Activated CD4-positive, alpha-beta memory T cell treated with anti-CD3 and anti-CD28 coated beads for 36 hours (primary cell): Measurements from ENCODE around the gene CLSTN1. TPM values are rescaled to one million over a fixed set of nuclear protein-coding genes. Genes with fewer than 3 reads are reported as not detected.
A peak's percentile ranks its signal among the peaks of the same experiment; 100 is the strongest.

Source experiments
- CTCF ChIA-PET: fragments of 350-600 bp; sonication (Branson Sonifier 250); formaldehyde crosslinking; loops from one replicate; lab custom pipeline; 2021; ENCODE audit warnings: antibody characterized with exemption, inconsistent platforms; lab: Charles Lee
- POLR2A ChIA-PET: fragments of 350-600 bp; sonication (Branson Sonifier 250); formaldehyde crosslinking; loops from one replicate; lab custom pipeline; 2021; ENCODE audit warnings: antibody characterized with exemption; lab: Charles Lee
- DNase-seq: peaks from one replicate; pipeline ENCODE4 v3.0.0-alpha.2; 2020
- H3K27ac Mint-ChIP-seq: one replicate; pipeline ENCODE4 v1.8.0; 2021; ENCODE audit warnings: mixed read lengths
- H3K27me3 Mint-ChIP-seq: one replicate; pipeline ENCODE4 v1.8.0; 2021; ENCODE audit warnings: mixed read lengths
- H3K36me3 Mint-ChIP-seq: one replicate; pipeline ENCODE4 v1.8.0; 2021; ENCODE audit warnings: mixed read lengths
- H3K4me1 Mint-ChIP-seq: one replicate; pipeline ENCODE4 v1.8.0; 2021; ENCODE audit warnings: low read depth, mixed read lengths
- H3K4me3 Mint-ChIP-seq: one replicate; pipeline ENCODE4 v1.8.0; 2021; ENCODE audit warnings: mild to moderate bottlenecking, mixed read lengths
- H3K9me3 Mint-ChIP-seq: one replicate; pipeline ENCODE4 v1.8.0; 2021; ENCODE audit warnings: mixed read lengths
- intact Hi-C: fragments of 100-400 bp; cut with micrococcal nuclease; formaldehyde crosslinking; loops from one replicate; pipeline ENCODE4 v1.15.1; 2023
- total RNA-seq, 2 experiments: library from RNA; stranded (reverse); gene quantifications; one replicate each; pipeline ENCODE4 v1.2.3, GENCODE V29; 2021

CLSTN1 gene
- total RNA-seq, 2 experiments from 2014 or later, result 33.6 to 34.1 TPM

DNA sequence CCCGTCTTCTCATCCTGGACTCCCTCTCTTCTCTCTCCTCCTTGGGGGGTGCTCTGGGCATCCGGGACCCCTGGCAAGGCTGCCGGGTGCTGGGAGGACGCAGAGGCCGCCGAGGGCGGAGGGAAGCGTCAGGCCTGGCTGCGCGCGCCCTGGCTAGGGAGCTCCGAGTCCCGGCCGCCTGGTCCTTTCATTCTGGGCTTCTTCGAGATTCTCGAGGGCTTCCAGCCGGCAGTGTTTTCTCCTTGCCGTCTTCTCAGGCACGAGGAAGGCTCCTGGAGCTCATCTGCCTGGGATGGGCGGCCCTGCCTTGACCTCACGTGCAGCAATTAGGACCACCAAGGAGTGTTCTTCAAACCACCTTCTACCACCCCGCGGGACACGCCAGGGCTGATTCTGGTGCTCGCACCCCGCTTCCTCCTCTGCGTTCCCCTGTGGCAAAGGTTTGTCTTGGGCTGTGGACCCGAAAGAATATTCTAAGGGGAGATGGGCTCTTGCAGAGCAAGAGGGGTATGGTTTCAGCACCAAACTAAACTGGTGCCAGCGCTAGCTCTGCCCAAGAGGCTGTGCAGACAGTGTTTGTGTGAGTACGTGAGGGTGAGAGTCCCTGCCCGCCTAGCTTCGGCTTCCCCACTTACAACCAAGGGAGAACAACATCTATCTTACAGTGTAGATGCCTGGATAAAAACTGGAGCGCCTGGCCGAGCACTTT lies 135.7 kb downstream of the CLSTN1 start:
- H3K27me3 Mint-ChIP-seq, result no peaks in the 10 kb centered on the region
- ChIA-PET CTCF (interaction anchor here (1.3 to 3.0 kb wide), 7 partner anchors 28 to 100 kb away, joined by 3 to 19 read pairs (median 6); partner anchors contain the start of genes PIK3CD and TMEM201), POLR2A (interaction anchor here (1.2 to 1.9 kb wide), 2 partner anchors 32 to 62 kb away, joined by 3 to 6 read pairs; no protein-coding TSS in a partner anchor)
- intact Hi-C loops, result loop anchor here (2.0 kb wide), 3 partner anchors 17 to 33 kb away; no protein-coding TSS in a partner anchor
- DNase-seq, result no peak
- H3K9me3 Mint-ChIP-seq, result no peaks in the 10 kb centered on the region
- H3K4me1 Mint-ChIP-seq, result peaks cover 73% of the 10 kb centered on the region
- H3K4me3 Mint-ChIP-seq, result peak overlapping the region; percentile 64
- peaks cover 15% of the 10 kb centered on the region for H3K36me3 Mint-ChIP-seq
- peak overlapping the region; percentile 71 for H3K27ac Mint-ChIP-seq

- DNase-seq, result peak; percentile 79
- Mint-ChIP-seq H3K27ac (peak overlapping the region; percentile 80), H3K27me3 (no peaks in the 10 kb centered on the region), H3K36me3 (peaks cover 12% of the 10 kb centered on the region), H3K4me3 (peak overlapping the region; percentile 64), H3K9me3 (no peaks in the 10 kb centered on the region), H3K4me1 (peaks cover 68% of the 10 kb centered on the region)
- ChIA-PET CTCF (interaction anchor here (1.0 to 3.0 kb wide), 9 partner anchors 16 to 99 kb away, joined by 3 to 19 read pairs (median 4); partner anchors contain the start of genes PIK3CD and TMEM201), POLR2A (interaction anchor here (1.2 to 1.9 kb wide), 3 partner anchors 32 to 61 kb away, joined by 3 to 7 read pairs (median 6); no protein-coding TSS in a partner anchor)
- intact Hi-C loops, result loop anchor here (2.0 kb wide), 3 partner anchors 16 to 32 kb away; no protein-coding TSS in a partner anchor
Observed at GRCh38 chr1:9687120-9687873, 136.5 kb downstream of the CLSTN1 start.

- H3K27ac Mint-ChIP-seq, result no peak overlapping the region
- H3K4me3 Mint-ChIP-seq, result no peak overlapping the region
- peaks cover 56% of the 10 kb centered on the region for H3K4me1 Mint-ChIP-seq
- intact Hi-C loops, result loop anchor here (2.0 kb wide), 1 partner anchor 56 kb away; no protein-coding TSS in a partner anchor
- H3K27me3 Mint-ChIP-seq, result no peaks in the 10 kb centered on the region
- ChIA-PET CTCF (interaction anchor here (0.9 kb wide), 1 partner anchor 57 kb away, joined by 3 read pairs; no protein-coding TSS in a partner anchor), POLR2A (no interaction called here)
- H3K36me3 Mint-ChIP-seq, result peaks cover 4% of the 10 kb centered on the region
- DNase-seq, result no peak
- H3K9me3 Mint-ChIP-seq, result no peaks in the 10 kb centered on the region
Observed at GRCh38 chr1:9684801-9685200, 139.0 kb downstream of the CLSTN1 start.

DNA sequence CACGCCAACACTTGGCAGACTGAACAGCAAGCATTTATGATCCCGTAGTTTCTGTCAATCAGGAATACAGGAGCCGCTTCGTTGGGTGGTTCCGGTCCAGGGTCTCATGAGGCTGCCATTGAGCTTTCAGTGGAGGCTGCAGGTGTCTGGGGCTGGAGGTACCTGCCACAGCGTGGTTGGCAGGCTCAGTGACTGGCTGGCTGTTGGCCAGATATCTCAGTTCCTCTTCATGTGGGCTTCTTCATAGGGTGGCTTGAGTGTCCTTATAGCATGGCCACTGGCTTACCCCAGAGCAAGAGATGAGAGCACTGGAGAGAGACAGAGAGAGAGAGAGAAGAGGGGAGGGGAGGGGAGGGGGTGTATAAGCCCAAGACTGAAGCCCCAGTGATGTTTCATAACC lies 142.9 kb downstream of the CLSTN1 start:
- Mint-ChIP-seq H3K36me3 (peaks cover 17% of the 10 kb centered on the region), H3K27ac (peak overlapping the region; percentile 71), H3K27me3 (no peaks in the 10 kb centered on the region), H3K4me1 (peaks cover 54% of the 10 kb centered on the region), H3K9me3 (no peaks in the 10 kb centered on the region), H3K4me3 (no peak overlapping the region)
- ChIA-PET CTCF (no interaction called here), POLR2A (no interaction called here)
- intact Hi-C loops, result no loop called here
- DNase-seq, result no peak

DNA sequence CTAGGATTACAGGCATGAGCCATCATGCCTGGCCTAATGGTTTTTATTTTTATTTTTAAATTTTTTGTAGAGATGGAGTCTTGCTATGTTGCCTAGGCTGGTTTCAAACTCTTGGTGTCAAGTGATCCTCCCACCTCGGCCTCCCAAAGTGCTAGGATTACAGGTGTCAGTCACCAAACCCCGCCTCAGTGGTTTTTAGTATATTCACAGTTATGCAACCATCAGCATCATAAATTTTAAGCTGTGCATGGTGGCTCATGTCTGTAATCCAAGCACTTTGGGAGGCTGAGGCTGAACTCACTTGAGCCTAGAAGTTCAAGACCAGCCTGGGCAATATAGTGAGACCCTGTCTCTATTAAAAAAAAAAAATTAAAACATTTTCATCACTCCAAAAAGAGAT lies 143.7 kb downstream of the CLSTN1 start:
- POLR2A ChIA-PET, result no interaction called here
- Mint-ChIP-seq H3K27me3 (no peaks in the 10 kb centered on the region), H3K9me3 (no peaks in the 10 kb centered on the region), H3K27ac (no peak overlapping the region), H3K36me3 (peaks cover 17% of the 10 kb centered on the region), H3K4me1 (peaks cover 51% of the 10 kb centered on the region), H3K4me3 (no peak overlapping the region)
- intact Hi-C loops, result no loop called here
- CTCF ChIA-PET, result no interaction called here
- DNase-seq, result no peak

Other genes with a start within 250 kb of the CLSTN1 start
- gene TMEM201, start 235.1 kb downstream of the CLSTN1 start, total RNA-seq, result 10 to 100 TPM; 12.2 to 14.0 TPM
- gene PIK3CD, start 172.2 kb downstream of the CLSTN1 start, total RNA-seq, result 100 to 1,000 TPM; 129 to 138 TPM
- gene CTNNBIP1, start 86.3 kb upstream of the CLSTN1 start, total RNA-seq, result 10 to 100 TPM; 11.0 to 13.2 TPM
- 10 to 100 TPM; 22.0 to 22.8 TPM for gene LZIC, start 119.4 kb upstream of the CLSTN1 start, total RNA-seq
- 1 to 10 TPM; 7.8 to 9.9 TPM for gene NMNAT1, start 119.5 kb upstream of the CLSTN1 start, total RNA-seq
- gene RBP7, start 173.3 kb upstream of the CLSTN1 start, total RNA-seq, result not detected
- 10 to 100 TPM; 24.3 to 25.3 TPM for gene UBE4B, start 209.0 kb upstream of the CLSTN1 start, total RNA-seq